AG10803 (cell line): Measurements from ENCODE around the gene LILRA1.
"Not testable (repeated sequence)": the region's sequence is repeated elsewhere in the genome, so short reads cannot be mapped to it uniquely, and the experiment has no call there.

ENCODE experiments used
- DNase-seq: peaks from one replicate; pipeline ENCODE4 v3.0.0; 2010; ENCODE audit warnings: low read depth
- H3K4me3 ChIP-seq: 2 replicates; pipeline ENCODE4 v1.5.1; 2011; ENCODE audit warnings: mild to moderate bottlenecking, low read length, control low read depth
- CTCF ChIP-seq: conservative IDR thresholded peaks from 2 replicates; pipeline ENCODE4 v1.5.1; 2011; ENCODE audit warnings: mild to moderate bottlenecking, low read length, control low read depth, inconsistent platforms

Gene LILRA1

GRCh38 chr19:54554896-54555295, 38.5 kb upstream of the LILRA1 start:
- no peak overlapping the region for H3K4me3 ChIP-seq
- DNase-seq: no peak
- no peak for TF ChIP-seq CTCF

GRCh38 chr19:54556194-54556593, 37.2 kb upstream of the LILRA1 start:
- no peak for TF ChIP-seq CTCF
- no peak overlapping the region for H3K4me3 ChIP-seq
- no peak for DNase-seq

- TF ChIP-seq CTCF: no peak
- no peak for DNase-seq
- H3K4me3 ChIP-seq: no peak overlapping the region
Observed at GRCh38 chr19:54558339-54558738, 35.1 kb upstream of the LILRA1 start.

- TF ChIP-seq CTCF: no peak
- H3K4me3 ChIP-seq: no peak overlapping the region
Observed at GRCh38 chr19:54560881-54561385, 32.5 kb upstream of the LILRA1 start.

GRCh38 chr19:54561840-54562239, 31.6 kb upstream of the LILRA1 start:
- H3K4me3 ChIP-seq: no peak overlapping the region
- no peak for TF ChIP-seq CTCF
- no peak for DNase-seq

More at GRCh38 chr19:54560881-54561385, 32.5 kb upstream of the LILRA1 start:
- no peak for DNase-seq

- not testable (repeated sequence) for DNase-seq, H3K4me3 ChIP-seq
Observed at GRCh38 chr19:54563206-54563605, 30.2 kb upstream of the LILRA1 start.

GRCh38 chr19:54570316-54570715, 23.1 kb upstream of the LILRA1 start:
- no peak for TF ChIP-seq CTCF
- H3K4me3 ChIP-seq: no peak overlapping the region
- DNase-seq: no peak

- not testable (repeated sequence) for H3K4me3 ChIP-seq, DNase-seq
Observed at GRCh38 chr19:54571715-54572615, 21.5 kb upstream of the LILRA1 start.
